ENCODE results near the gene SLC25A25.

DNA sequence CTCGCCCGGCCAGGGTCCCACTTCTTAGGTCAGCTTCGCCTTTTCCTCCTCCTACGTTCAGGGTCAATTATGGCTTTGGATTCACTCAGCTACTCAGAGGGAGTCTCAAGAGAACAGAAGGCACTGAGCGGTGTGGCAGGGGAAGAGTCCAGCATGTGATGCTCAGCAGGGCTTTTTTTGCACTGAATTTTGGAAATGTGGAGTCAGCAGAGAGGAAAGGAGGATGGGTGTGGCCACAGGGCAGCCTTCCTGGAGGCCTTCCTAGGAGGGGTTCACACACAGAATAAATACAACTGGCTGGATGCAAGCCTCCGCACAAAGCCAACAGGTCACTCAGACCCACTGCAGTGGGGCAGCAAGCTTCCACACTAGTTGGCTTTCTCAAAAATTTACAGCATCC, 5.8 kb upstream of the SLC25A25 start:
- TF ChIP-seq POLR2A (IDR thresholded peaks at IDR 0.05; ENCODE audit: low read depth, low read length) (no peak), POLR2AphosphoS5 (IDR thresholded peaks at IDR 0.05; ENCODE audit: low read depth, low read length) (no peak), TAF1 (IDR thresholded peaks at IDR 0.05; ENCODE audit: low read depth, low read length) (no peak)

Data from GM12891 (cell line).